Stimulated activated memory B cell treated with anti-CD40 and anti-IgM and Interleukin-4, amounts not matched to agents 10 μg/mL and 1 μg/mL and 100 μg/mL, for 72 hours (primary cell): ENCODE measurements around the gene UBTD2.
"Not testable (repeated sequence)": the region's sequence is repeated elsewhere in the genome, so short reads cannot be mapped to it uniquely, and the experiment has no call there.

Experiments
- ATAC-seq: fragments of 150-1000 bp; cut with Tn5 transposase; 2 replicates; pipeline ENCODE4 v1.10.0; 2021
- H3K27ac Mint-ChIP-seq: one replicate; pipeline ENCODE4 v1.8.0; 2022; ENCODE audit warnings: mild to moderate bottlenecking, mixed read lengths
- H3K27me3 Mint-ChIP-seq: one replicate; pipeline ENCODE4 v1.8.0; 2022; ENCODE audit warnings: mixed read lengths
- H3K36me3 Mint-ChIP-seq: one replicate; pipeline ENCODE4 v1.8.0; 2022; ENCODE audit warnings: mixed read lengths
- H3K4me1 Mint-ChIP-seq: one replicate; pipeline ENCODE4 v1.8.0; 2022; ENCODE audit warnings: mixed read lengths
- H3K4me3 Mint-ChIP-seq: one replicate; pipeline ENCODE4 v1.8.0; 2022; ENCODE audit warnings: mild to moderate bottlenecking, moderate library complexity, mixed read lengths
- H3K9me3 Mint-ChIP-seq: one replicate; pipeline ENCODE4 v1.8.0; 2022; ENCODE audit warnings: mixed read lengths

Gene UBTD2, protein sequence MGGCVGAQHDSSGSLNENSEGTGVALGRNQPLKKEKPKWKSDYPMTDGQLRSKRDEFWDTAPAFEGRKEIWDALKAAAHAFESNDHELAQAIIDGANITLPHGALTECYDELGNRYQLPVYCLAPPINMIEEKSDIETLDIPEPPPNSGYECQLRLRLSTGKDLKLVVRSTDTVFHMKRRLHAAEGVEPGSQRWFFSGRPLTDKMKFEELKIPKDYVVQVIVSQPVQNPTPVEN

GRCh38 chr5:172283020-172283861, at the start of gene UBTD2:
Gene UBTD2, minus strand, starts transcription at chr5:172283764. Its CDS starts 99 bp downstream, at chr5:172283665.
- H3K27ac Mint-ChIP-seq = peak within 1 kb of the TSS; percentile 82

GRCh38 chr5:172326901-172327300, 43.3 kb upstream of the UBTD2 start:
- H3K9me3 Mint-ChIP-seq, H3K4me3 Mint-ChIP-seq, H3K36me3 Mint-ChIP-seq, H3K27me3 Mint-ChIP-seq, H3K27ac Mint-ChIP-seq, ATAC-seq: not testable (repeated sequence)
- peaks cover 13% of the 10 kb centered on the region for H3K4me1 Mint-ChIP-seq

More at GRCh38 chr5:172283020-172283861, at the start of gene UBTD2:
- peak; percentile 95 for ATAC-seq
- Mint-ChIP-seq H3K27me3 (no peaks in the 10 kb centered on the region), H3K4me1 (peaks cover 19% of the 10 kb centered on the region), H3K9me3 (peaks cover 2% of the 10 kb centered on the region), H3K36me3 (peaks cover 4% of the 10 kb centered on the region), H3K4me3 (peak within 1 kb of the TSS; percentile 90)

- H3K9me3 Mint-ChIP-seq = no peaks in the 10 kb centered on the region
- H3K27me3 Mint-ChIP-seq = no peaks in the 10 kb centered on the region
- peaks cover 22% of the 10 kb centered on the region for H3K4me1 Mint-ChIP-seq
Observed at GRCh38 chr5:172325452-172325851, 41.9 kb upstream of the UBTD2 start.

DNA sequence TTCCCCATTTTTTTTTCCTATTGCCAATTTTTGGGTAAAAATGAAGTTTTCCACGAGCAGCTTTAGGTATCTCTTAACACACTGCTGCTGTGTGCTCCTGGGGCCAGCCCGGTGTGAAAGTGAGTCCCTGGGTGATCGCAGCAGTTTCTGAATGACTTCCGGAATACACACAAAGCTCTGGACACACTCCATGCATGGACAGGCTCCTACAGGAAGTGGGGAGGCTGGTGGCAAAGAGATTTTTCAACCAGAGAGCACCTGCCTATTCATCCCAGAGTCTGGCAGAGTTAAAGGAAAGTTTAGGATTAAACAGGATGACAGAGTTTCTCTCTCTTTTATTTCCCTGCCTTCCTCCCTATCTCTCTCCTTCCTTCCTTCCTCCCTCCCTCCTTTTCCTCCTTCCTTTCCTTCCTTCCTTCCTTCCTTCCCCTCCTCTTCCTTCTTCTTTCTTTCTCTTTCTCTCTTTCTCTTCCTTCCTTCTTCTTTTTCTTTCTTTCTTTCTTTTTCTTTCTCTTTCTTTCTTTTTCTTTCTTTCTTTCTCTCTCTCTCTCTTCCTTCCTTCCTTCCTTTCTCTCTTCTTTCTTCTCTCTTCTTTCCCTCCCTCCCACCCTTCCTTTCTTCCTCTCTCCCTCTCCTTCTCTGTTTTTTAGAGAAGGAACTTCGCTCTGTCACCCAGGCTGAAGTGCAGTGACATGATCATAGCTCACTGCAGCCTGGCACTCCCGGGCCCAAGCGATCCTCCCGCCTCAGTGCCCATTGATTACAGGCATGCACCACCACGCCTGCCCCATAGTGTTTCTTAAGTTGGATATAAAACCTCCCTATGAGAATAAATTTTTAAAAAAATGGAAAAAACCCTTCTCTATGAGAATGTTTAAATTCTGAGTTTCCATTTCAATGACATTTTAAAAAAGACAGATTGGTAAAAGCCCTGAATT, 38.7 kb upstream of the UBTD2 start:
- no peaks in the 10 kb centered on the region for H3K36me3 Mint-ChIP-seq
- peak overlapping the region; percentile 21 for H3K4me3 Mint-ChIP-seq
- H3K4me1 Mint-ChIP-seq = peaks cover 35% of the 10 kb centered on the region
- ATAC-seq = peak; percentile 64
- H3K27me3 Mint-ChIP-seq = no peaks in the 10 kb centered on the region
- no peaks in the 10 kb centered on the region for H3K9me3 Mint-ChIP-seq
- H3K27ac Mint-ChIP-seq = peak overlapping the region; percentile 88

More at GRCh38 chr5:172325452-172325851, 41.9 kb upstream of the UBTD2 start:
- Mint-ChIP-seq H3K27ac (no peak overlapping the region), H3K4me3 (no peak overlapping the region), H3K36me3 (no peaks in the 10 kb centered on the region)
- no peak for ATAC-seq

GRCh38 chr5:172321593-172321992, 38.0 kb upstream of the UBTD2 start:
- Mint-ChIP-seq H3K4me3 (no peak overlapping the region), H3K36me3 (no peaks in the 10 kb centered on the region), H3K27ac (peak overlapping the region; percentile 88), H3K27me3 (no peaks in the 10 kb centered on the region), H3K9me3 (no peaks in the 10 kb centered on the region), H3K4me1 (peaks cover 35% of the 10 kb centered on the region)
- no peak for ATAC-seq

- Mint-ChIP-seq H3K9me3 (no peaks in the 10 kb centered on the region), H3K4me3 (peak overlapping the region; percentile 3), H3K27me3 (no peaks in the 10 kb centered on the region), H3K4me1 (peaks cover 40% of the 10 kb centered on the region), H3K36me3 (no peaks in the 10 kb centered on the region), H3K27ac (peak overlapping the region; percentile 88)
- ATAC-seq = peak; percentile 74
Observed at GRCh38 chr5:172319708-172320441, 36.3 kb upstream of the UBTD2 start.

DNA sequence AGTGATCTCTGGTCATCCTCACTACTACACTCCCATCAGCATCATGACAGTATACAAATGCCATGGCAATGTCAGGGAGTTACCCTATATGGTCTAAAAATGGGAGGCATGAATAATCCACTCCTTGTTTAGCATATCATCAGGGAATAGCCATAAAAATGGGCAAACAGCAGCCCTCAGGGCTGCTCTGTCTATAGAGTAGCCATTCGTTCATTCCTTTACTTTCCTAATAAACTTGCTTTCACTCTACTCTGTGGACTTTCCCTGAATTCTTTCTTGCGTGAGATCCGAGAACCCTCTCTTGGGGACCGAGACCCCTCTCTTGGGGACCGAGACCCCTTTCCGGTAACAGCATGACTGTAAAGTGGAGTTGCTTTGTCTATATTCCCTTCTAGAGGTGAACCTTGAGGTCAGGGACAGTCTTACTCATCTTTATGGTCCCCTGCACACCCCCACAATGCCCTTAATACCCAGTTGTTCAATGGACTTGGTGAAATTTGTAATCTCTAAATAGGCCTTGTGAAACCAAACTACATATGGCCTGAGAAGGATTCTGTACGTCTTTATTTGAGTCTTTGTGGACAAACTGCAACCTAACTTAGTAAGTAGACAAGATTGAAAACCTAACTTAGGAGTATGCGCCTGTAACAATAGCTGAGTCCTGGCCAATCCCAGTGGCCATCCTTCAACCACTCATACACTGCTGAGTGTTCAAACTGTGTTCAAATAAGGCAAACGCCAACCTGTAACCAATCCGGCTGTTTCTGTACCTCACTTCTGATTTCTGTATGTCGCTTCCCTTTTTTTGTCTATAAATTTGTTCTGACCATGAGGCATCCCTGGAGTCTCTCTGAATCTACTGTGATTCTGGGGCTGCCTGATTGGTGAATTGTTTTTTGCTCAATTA, 32.3 kb upstream of the UBTD2 start:
- ATAC-seq = peak; percentile 74
- H3K27ac Mint-ChIP-seq = no peak overlapping the region
- peaks cover 19% of the 10 kb centered on the region for H3K4me1 Mint-ChIP-seq
- H3K9me3 Mint-ChIP-seq = no peaks in the 10 kb centered on the region
- no peaks in the 10 kb centered on the region for H3K27me3 Mint-ChIP-seq
- H3K36me3 Mint-ChIP-seq = no peaks in the 10 kb centered on the region
- H3K4me3 Mint-ChIP-seq = no peak overlapping the region

DNA sequence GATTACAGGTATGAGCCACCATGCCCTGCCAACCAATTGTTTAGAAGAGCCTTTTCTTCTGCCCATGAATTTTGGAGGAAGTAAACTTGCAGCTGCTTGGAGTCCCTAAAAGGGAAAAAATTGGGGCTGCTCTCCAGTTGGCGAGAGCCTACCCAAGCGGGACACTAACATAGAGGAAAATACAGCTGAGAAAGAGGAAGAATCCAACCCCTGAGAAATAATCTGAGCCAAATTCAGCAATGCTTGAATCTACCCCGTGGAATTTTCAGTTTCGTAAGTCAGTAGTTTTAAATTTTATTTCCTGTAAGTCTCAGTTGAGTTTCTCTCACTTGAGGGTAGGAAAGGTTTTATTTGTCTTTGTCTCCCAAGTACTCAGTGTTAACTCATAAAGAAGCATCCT, 30.4 kb upstream of the UBTD2 start:
- Mint-ChIP-seq H3K27ac (no peak overlapping the region), H3K27me3 (no peaks in the 10 kb centered on the region), H3K4me3 (no peak overlapping the region), H3K4me1 (peaks cover 5% of the 10 kb centered on the region), H3K36me3 (no peaks in the 10 kb centered on the region), H3K9me3 (no peaks in the 10 kb centered on the region)
- ATAC-seq = no peak

GRCh38 chr5:172312286-172312685, 28.7 kb upstream of the UBTD2 start:
- Mint-ChIP-seq H3K4me1 (peaks cover 5% of the 10 kb centered on the region), H3K27me3 (peaks cover 6% of the 10 kb centered on the region)

DNA sequence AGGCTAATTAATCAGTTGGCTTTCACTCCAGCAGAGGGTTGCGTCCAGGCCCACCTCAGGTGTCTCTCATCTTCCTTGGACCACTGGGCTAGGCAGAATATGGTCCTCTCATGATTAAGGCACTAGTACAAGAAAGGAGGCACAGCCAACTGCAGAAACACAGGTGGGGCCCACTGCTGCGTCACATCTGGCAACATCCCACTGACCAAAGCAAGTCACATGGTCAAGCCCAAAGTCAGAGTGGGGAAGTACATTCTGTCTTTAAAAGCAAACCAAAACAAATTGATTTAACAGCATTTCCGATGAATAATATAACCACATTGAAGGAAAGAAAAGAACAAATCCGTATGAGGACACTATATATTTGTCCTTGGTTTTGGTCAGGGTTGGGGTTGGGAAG, 28.0 kb upstream of the UBTD2 start:
- H3K36me3 Mint-ChIP-seq = no peaks in the 10 kb centered on the region
- no peak overlapping the region for H3K27ac Mint-ChIP-seq
- no peak overlapping the region for H3K4me3 Mint-ChIP-seq
- H3K27me3 Mint-ChIP-seq = peaks cover 9% of the 10 kb centered on the region
- no peaks in the 10 kb centered on the region for H3K9me3 Mint-ChIP-seq
- peaks cover 5% of the 10 kb centered on the region for H3K4me1 Mint-ChIP-seq
- no peak for ATAC-seq

More at GRCh38 chr5:172312286-172312685, 28.7 kb upstream of the UBTD2 start:
- no peak for ATAC-seq
- no peaks in the 10 kb centered on the region for H3K9me3 Mint-ChIP-seq
- H3K27ac Mint-ChIP-seq = no peak overlapping the region
- H3K36me3 Mint-ChIP-seq = no peaks in the 10 kb centered on the region
- H3K4me3 Mint-ChIP-seq = no peak overlapping the region

DNA sequence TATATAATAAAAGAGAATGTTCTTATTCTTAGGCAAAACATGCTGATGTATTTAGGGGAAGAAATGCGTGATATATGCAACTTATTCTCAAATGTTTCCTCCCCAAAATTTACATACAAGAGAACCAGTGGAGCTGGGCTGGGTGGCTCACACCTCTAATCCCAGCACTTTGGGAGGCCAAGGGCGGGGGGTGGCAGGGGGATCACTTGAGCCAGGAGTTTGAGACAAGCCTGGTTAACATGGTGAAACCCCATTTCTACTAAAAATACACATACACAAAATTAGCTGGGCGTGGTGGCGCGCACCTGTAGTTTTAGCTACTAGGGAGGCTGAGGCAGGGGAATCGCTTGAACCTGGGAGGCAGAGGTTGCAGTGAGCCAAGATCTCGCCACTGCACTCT, 27.5 kb upstream of the UBTD2 start:
- no peaks in the 10 kb centered on the region for H3K36me3 Mint-ChIP-seq
- H3K4me1 Mint-ChIP-seq = peaks cover 5% of the 10 kb centered on the region
- ATAC-seq = no peak
- no peak overlapping the region for H3K4me3 Mint-ChIP-seq
- H3K27me3 Mint-ChIP-seq = peaks cover 9% of the 10 kb centered on the region
- H3K27ac Mint-ChIP-seq = no peak overlapping the region
- no peaks in the 10 kb centered on the region for H3K9me3 Mint-ChIP-seq

DNA sequence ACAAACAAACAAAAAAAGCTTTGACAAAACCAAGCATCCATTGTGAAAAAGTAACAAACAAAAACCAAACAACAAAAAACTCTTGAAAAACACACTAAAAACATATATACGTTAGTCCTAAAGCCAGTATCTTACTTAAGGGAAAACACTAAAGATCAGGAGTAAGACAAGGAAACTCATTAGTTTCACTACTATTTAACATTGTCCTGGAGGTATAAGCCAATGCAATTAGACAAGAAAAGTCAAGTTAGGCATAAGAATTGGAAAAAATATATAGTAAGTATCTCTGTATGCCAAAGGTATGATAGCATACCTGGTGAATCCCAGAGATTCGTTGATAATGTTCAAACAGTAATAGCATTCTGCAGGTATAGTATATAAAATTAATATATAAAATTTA, 21.8 kb upstream of the UBTD2 start:
- H3K27ac Mint-ChIP-seq = no peak overlapping the region
- H3K36me3 Mint-ChIP-seq = no peaks in the 10 kb centered on the region
- H3K27me3 Mint-ChIP-seq = peaks cover 30% of the 10 kb centered on the region
- H3K4me1 Mint-ChIP-seq = no peaks in the 10 kb centered on the region
- no peak overlapping the region for H3K4me3 Mint-ChIP-seq
- ATAC-seq = no peak
- H3K9me3 Mint-ChIP-seq = no peaks in the 10 kb centered on the region

GRCh38 chr5:172303572-172304335, 20.2 kb upstream of the UBTD2 start:
- Mint-ChIP-seq H3K27me3 (peaks cover 30% of the 10 kb centered on the region), H3K36me3 (no peaks in the 10 kb centered on the region), H3K27ac (no peak overlapping the region), H3K4me3 (no peak overlapping the region), H3K9me3 (no peaks in the 10 kb centered on the region), H3K4me1 (no peaks in the 10 kb centered on the region)
- no peak for ATAC-seq
